HEK293 (cell line): ENCODE data around the gene TRMT112.

ENCODE experiments used
- MYNN ChIP-seq: fragments of 450-650 bp; formaldehyde crosslinking; IDR thresholded peaks from 2 replicates; pipeline ENCODE4 v1.5.1; 2016; ENCODE audit warnings: missing biosample characterization, missing genetic modification characterization, borderline replicate concordance
- OSR2 ChIP-seq: fragments of 450-650 bp; formaldehyde crosslinking; IDR thresholded peaks from 2 replicates; pipeline ENCODE4 v1.5.1; 2016; ENCODE audit warnings: missing biosample characterization, missing genetic modification characterization
- ZBTB17 ChIP-seq: fragments of 450-650 bp; formaldehyde crosslinking; IDR thresholded peaks from 2 replicates; pipeline ENCODE4 v1.5.1; 2016; ENCODE audit warnings: missing biosample characterization, missing genetic modification characterization
- ZNF112 ChIP-seq: fragments of 450-650 bp; formaldehyde crosslinking; IDR thresholded peaks from 2 replicates; pipeline ENCODE4 v1.5.0; 2017; ENCODE audit warnings: missing biosample characterization, missing genetic modification characterization
- ZNF121 ChIP-seq: fragments of 450-650 bp; formaldehyde crosslinking; IDR thresholded peaks from 2 replicates; pipeline ENCODE4 v1.5.1; 2016; ENCODE audit warnings: missing biosample characterization, missing genetic modification characterization
- ZNF266 ChIP-seq: fragments of 450-650 bp; formaldehyde crosslinking; IDR thresholded peaks from 2 replicates; pipeline ENCODE4 v1.5.1; 2016; ENCODE audit warnings: missing biosample characterization, missing genetic modification characterization, low read depth
- ZNF514 ChIP-seq: fragments of 450-650 bp; formaldehyde crosslinking; IDR thresholded peaks from 2 replicates; pipeline ENCODE4 v1.5.1; 2016; ENCODE audit warnings: missing biosample characterization, missing genetic modification characterization
- ZSCAN30 ChIP-seq: fragments of 450-650 bp; IDR thresholded peaks from 2 replicates; pipeline ENCODE4 v1.5.1; 2018; ENCODE audit warnings: missing biosample characterization, mild to moderate bottlenecking, missing genetic modification characterization, moderate library complexity
- TF ChIP-seq, protein P1 (sequence below): fragments of 450-650 bp; formaldehyde crosslinking; IDR thresholded peaks from 2 replicates; pipeline ENCODE4 v1.5.1; 2016; ENCODE audit warnings: missing biosample characterization, missing genetic modification characterization

DNA sequence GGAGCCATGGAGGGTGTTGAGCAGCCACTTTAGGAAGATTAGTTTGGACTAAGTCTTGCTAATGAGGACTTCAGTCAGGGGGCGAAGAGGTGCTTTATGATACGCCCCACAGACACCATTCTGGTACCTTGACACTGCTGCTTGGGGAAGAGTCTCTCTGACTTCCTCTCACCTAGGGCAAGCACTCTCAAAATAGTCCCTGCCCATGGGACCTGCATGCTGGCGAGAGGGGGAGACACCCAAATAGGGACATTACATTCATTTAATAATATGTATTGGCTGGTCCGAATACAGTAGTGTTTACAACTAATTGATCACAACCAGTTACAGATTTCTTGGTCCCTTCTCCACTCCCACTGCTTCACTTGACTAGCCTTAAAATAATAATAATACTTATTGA, 21.6 kb downstream of the TRMT112 start:
- TF ChIP-seq, protein P1, sequence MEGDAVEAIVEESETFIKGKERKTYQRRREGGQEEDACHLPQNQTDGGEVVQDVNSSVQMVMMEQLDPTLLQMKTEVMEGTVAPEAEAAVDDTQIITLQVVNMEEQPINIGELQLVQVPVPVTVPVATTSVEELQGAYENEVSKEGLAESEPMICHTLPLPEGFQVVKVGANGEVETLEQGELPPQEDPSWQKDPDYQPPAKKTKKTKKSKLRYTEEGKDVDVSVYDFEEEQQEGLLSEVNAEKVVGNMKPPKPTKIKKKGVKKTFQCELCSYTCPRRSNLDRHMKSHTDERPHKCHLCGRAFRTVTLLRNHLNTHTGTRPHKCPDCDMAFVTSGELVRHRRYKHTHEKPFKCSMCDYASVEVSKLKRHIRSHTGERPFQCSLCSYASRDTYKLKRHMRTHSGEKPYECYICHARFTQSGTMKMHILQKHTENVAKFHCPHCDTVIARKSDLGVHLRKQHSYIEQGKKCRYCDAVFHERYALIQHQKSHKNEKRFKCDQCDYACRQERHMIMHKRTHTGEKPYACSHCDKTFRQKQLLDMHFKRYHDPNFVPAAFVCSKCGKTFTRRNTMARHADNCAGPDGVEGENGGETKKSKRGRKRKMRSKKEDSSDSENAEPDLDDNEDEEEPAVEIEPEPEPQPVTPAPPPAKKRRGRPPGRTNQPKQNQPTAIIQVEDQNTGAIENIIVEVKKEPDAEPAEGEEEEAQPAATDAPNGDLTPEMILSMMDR (tag by site-specific recombination), result no peak
- TF ChIP-seq ZSCAN30 (tag by site-specific recombination) (no peak), ZNF514 (tag by site-specific recombination) (no peak), ZNF121 (tag by site-specific recombination) (no peak), OSR2 (tag by site-specific recombination) (no peak), MYNN (tag by site-specific recombination) (no peak), ZNF266 (tag by site-specific recombination) (no peak), ZNF112 (no peak), ZBTB17 (tag by site-specific recombination) (no peak)
